DND-41 (cell line): ENCODE measurements around the gene DEFB131B.
"Not testable (repeated sequence)": the region's sequence is repeated elsewhere in the genome, so short reads cannot be mapped to it uniquely, and the experiment has no call there.

Experiments used
- CTCF ChIP-seq: IDR thresholded peaks from 2 replicates; pipeline ENCODE4 v1.5.1; 2012; ENCODE audit warnings: borderline replicate concordance, low read length, moderate library complexity, mild to moderate bottlenecking; ENCODE audit not compliant: poor library complexity, severe bottlenecking; ENCODE audit errors: extremely low read depth
- EZH2 ChIP-seq: IDR thresholded peaks from 3 replicates; pipeline ENCODE4 v1.6.1; 2012; ENCODE audit warnings: borderline replicate concordance, low read depth, mild to moderate bottlenecking, moderate library complexity, low read length, inconsistent platforms; ENCODE audit not compliant: severe bottlenecking

DNA sequence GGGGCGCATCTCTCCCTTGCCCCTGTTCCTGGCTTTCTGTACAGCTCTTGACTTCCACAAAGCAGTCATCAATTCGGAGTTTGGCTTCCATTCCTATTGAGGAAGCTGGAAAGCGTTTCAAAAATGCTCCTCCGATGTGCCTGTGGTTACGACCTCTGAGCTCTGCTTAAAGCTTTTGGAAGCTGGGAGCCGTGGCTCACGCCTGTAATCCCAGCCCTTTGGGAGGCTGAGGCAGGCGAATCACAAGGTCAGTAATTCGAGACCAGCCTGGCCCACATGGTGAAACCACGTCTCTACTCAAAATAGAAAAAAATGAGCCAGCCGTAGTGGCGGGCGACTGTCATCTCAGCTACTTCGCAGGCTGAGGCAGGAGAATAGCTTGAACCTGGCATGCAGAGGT, 22.9 kb downstream of the DEFB131B start:
- TF ChIP-seq CTCF, EZH2: not testable (repeated sequence)
